ENCODE measurements around the gene ATP9B.

GRCh38 chr18:79425569-79425886 lies 356.3 kb downstream of the ATP9B start:
- TF ChIP-seq CTCF (IDR thresholded peaks at IDR 0.05), result no peak
- no peak for TF ChIP-seq POLR2A (IDR thresholded peaks at IDR 0.05)

All from right lobe of liver (tissue), 4 donors.